Heart right ventricle (tissue), 16 donors: Measurements from ENCODE around the gene SMIM23. TPM values are rescaled to one million over a fixed set of nuclear protein-coding genes. Genes with fewer than 3 reads are reported as not detected.
A peak's percentile ranks its signal among the peaks of the same experiment; 100 is the strongest.

Source experiments
- ATAC-seq, 8 donors: fragments of 200-7000 bp; cut with Tn5 transposase; one replicate each; pipeline ENCODE4 v1.9.1; 2020; ENCODE audit warnings: mild to moderate bottlenecking in 8 of 8, moderate library complexity in 8 of 8, moderate number of reproducible peaks in 1 of 8
- DNase-seq, 2 donors: peaks; one replicate each; pipeline ENCODE4 v3.0.0-alpha.2; 2020
- H3K27ac ChIP-seq, 10 donors: fragments of 200-600 bp; sonication (generic) in 2 of 10; one replicate each; pipeline versions ENCODE4 v1.5.0 to v1.8.0; 2020 to 2022; ENCODE audit warnings: mild to moderate bottlenecking in 3 of 10
- H3K27me3 ChIP-seq, 7 donors: fragments of 200-600 bp; one replicate each; pipeline ENCODE4 v1.8.0; 2021 to 2022; ENCODE audit warnings: mild to moderate bottlenecking in 2 of 7
- H3K36me3 ChIP-seq, 9 donors: fragments of 200-600 bp; sonication (generic) in 1 of 9; one replicate each; pipeline versions ENCODE4 v1.5.0 to v1.8.0; 2020 to 2022; ENCODE audit warnings: mild to moderate bottlenecking in 2 of 9
- H3K4me1 ChIP-seq, 9 donors: fragments of 200-600 bp; sonication (generic) in 1 of 9; one replicate each; pipeline versions ENCODE4 v1.5.0 to v1.8.0; 2020 to 2022; ENCODE audit warnings: mild to moderate bottlenecking in 4 of 9
- H3K4me3 ChIP-seq, 10 donors: fragments of 200-600 bp; sonication (generic) in 2 of 10; one replicate each; pipeline versions ENCODE4 v1.5.0 to v1.8.0; 2020 to 2022; ENCODE audit warnings: mild to moderate bottlenecking in 7 of 10, moderate library complexity in 2 of 10
- H3K9me3 ChIP-seq, 11 donors: fragments of 200-600 bp in 10 of 11; sonication (generic) in 2 of 11; one replicate each; pipeline versions ENCODE4 v1.5.0 to v1.8.0; 2013 to 2022; ENCODE audit warnings: mild to moderate bottlenecking in 2 of 11, control low read depth in 1 of 11, moderate library complexity in 1 of 11
- CTCF ChIP-seq, 9 donors: fragments of 200-600 bp; sonication (generic) in 2 of 9; IDR thresholded peaks; one replicate each; pipeline versions ENCODE4 v1.5.0 to v1.8.0; 2021 to 2022; ENCODE audit warnings: antibody characterized with exemption in 9 of 9, mild to moderate bottlenecking in 5 of 9, moderate library complexity in 1 of 9
- WGBS, 2 donors: extraction: QIAGEN DNeasy Blood & Tissue Kit; methylation state at CpG; one replicate each; pipeline ENCODE4 v1.1.7; 2013; ENCODE audit warnings: inconsistent platforms in 1 of 2; 5-methylcytosine and 5-hydroxymethylcytosine counted together
- intact Hi-C, 10 donors: fragments of 100-400 bp; cut with DNase I; formaldehyde crosslinking; loops; one replicate each; pipeline versions ENCODE4 v1.11.1 to v1.14.2; 2022
- polyA plus RNA-seq, 2 donors: library from polyadenylated mRNA; stranded (reverse); fragments of 200-250 nt; gene quantifications; one replicate each; pipeline ENCODE4 v1.2.3, GENCODE V29; 2013
- total RNA-seq, 10 donors: library from RNA; stranded (reverse); fragmentation: NEBNext Ultra II Directional in 3 of 10; extraction: Animal tissue kit (Norgen Biotek cat#: 25700) in 3 of 10; gene quantifications; one replicate each; pipeline versions ENCODE4 v1.2.1 to v1.2.4, GENCODE V29; 2021 to 2023
- donor health status: Arrhythmogenic right ventricular cardiomyopathy.
- donor health status: ischemic (EF 13 %, LVEDD 7.1; RV severe dilation, severe dysfunction).
- donor health status: healthy with polysubstance abuse.
- donor health status: DM: no; HTN: yes; CAD: no.
- donor health status: DM: no; HTN: no; CAD: no.
- donor health status: ischemic (EF 25% LVEDD 6.9; RV normal size, moderate dysfunction).
- donor health status: ischemic (EF 25% LVEDD 5.7; RV mildly dilated, moderate dysfunction).
- donor health status: healthy.
- donor health status: DM: yes; HTN: yes; CAD: no.
- donor health status: Ischemic cardiomyopathy.
- donor health status: ischemic (EF 35%, LVEDD 5.7; RV mildly dilated, moderate dysfunction).
- donor health status: nonischemic (EF 11% LVEDD 7.7; RV severe dilation, severe dysfunction).
- donor health status: DM: yes; HTN: yes; CAD: no.
- donor health status: PGD.
- donor health status: ischemic (EF 29% LVEDD 5.4; RV normal size, mild dysfunction).
- donor health status: nonischemic (EF 23%, LVEDD 6.1; RV moderate dilation, normal function).

Gene SMIM23
- total and polyA plus RNA-seq, 12 donors = not detected

DNA sequence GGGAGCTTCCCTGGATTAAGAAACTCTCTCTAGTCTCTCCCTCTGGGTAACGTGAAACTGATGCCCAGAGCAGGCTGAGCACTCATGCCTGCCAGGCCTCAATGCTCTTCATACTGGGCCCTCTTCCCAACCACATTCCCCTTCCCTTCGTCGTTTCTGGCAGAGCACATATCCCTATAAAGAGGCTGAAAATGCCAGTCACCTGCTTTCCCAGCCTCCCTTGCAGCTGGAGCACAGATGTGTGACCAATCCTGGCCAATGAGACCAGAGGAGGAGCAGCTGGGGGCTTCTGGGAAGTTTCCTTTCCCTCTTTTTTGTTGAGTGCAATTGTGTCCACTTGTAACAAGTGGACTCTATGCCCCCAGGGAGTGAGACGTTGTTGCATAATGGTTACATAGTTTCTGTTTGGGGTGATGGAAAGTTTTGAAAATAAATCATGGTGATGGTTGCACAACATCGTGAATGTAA lies 30.2 kb upstream of the SMIM23 start:
- Histone ChIP-seq H3K9me3 (peaks cover 0 to 12% (median 0%) of the 10 kb centered on the region in 11 donors), H3K4me3 (no peak overlapping the region), H3K36me3 (no peaks in the 10 kb centered on the region), H3K4me1 (peaks cover 0 to 18% (median 4%) of the 10 kb centered on the region in 9 donors), H3K27ac (peak overlapping the region in 1 of 10 donors; percentile 27), H3K27me3 (no peaks in the 10 kb centered on the region)
- ATAC-seq (peak in 7 of 8 donors; percentile 41 to 82 (median 60)), DNase-seq (no peak)
- TF ChIP-seq CTCF (IDR thresholded peaks at IDR 0.05) = no peak
- intact Hi-C loops = loop anchor here in 1 of 10 donors (10.0 kb wide), 1 partner anchor 89 kb away; no protein-coding TSS in a partner anchor
- 57 to 63% methylated on average over 5 of the region's 5 CpGs for WGBS, 2 donors

- no peak for DNase-seq
- Histone ChIP-seq H3K4me1 (peaks cover 0 to 7% (median 0%) of the 10 kb centered on the region in 9 donors), H3K36me3 (no peaks in the 10 kb centered on the region), H3K27me3 (no peaks in the 10 kb centered on the region), H3K9me3 (peaks cover 0 to 16% (median 0%) of the 10 kb centered on the region in 11 donors), H3K4me3 (no peak overlapping the region), H3K27ac (no peak overlapping the region)
- no peak for ATAC-seq
- WGBS, 2 donors = 79 to 80% methylated on average over 4 of the region's 4 CpGs
- intact Hi-C loops = loop anchor here in 1 of 10 donors (10.0 kb wide), 1 partner anchor 87 kb away; no protein-coding TSS in a partner anchor
- TF ChIP-seq CTCF (IDR thresholded peaks at IDR 0.05) = no peak
Measured at GRCh38 chr5:171757853-171758535, 27.6 kb upstream of the SMIM23 start.

DNA sequence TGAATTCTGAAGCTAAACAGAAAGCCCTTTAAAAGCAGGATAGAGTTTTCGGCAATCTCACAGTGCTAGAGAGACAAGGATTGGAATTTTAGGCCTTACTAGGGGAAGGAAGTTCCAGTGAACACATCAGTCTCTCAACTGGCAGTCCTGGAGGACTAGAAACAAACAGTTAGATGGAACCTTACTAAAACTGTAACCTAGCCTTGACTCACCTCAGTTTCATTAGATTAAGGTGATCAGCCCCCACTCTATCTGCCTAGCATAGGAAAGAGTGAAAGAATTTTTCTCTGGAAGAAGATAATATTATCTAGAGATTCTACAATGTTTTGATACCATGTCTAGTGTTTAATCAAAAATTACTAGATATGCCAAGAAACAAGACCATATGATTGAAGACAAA lies 25.8 kb upstream of the SMIM23 start:
- intact Hi-C loops = loop anchor here in 1 of 10 donors (10.0 kb wide), 1 partner anchor 85 kb away; no protein-coding TSS in a partner anchor
- TF ChIP-seq CTCF (IDR thresholded peaks at IDR 0.05) = no peak
- Histone ChIP-seq H3K4me3 (no peak overlapping the region), H3K27ac (peak overlapping the region in 2 of 10 donors; percentile 16 to 18), H3K4me1 (peaks cover 0 to 7% (median 0%) of the 10 kb centered on the region in 9 donors), H3K27me3 (peaks cover 0 to 1% (median 0%) of the 10 kb centered on the region in 7 donors), H3K36me3 (no peaks in the 10 kb centered on the region), H3K9me3 (peaks cover 0 to 16% (median 0%) of the 10 kb centered on the region in 11 donors)
- 62 to 71% methylated on average over 1 of the region's 1 CpG for WGBS, 2 donors
- no peak for DNase-seq
- no peak for ATAC-seq

- ATAC-seq = no peak
- H3K9me3 ChIP-seq = peaks cover 0 to 22% (median 6%) of the 10 kb centered on the region in 11 donors
- H3K4me3 ChIP-seq = no peak overlapping the region
- H3K27me3 ChIP-seq = peaks cover 0 to 2% (median 0%) of the 10 kb centered on the region in 7 donors
- 92 to 94% methylated on average over 11 of the region's 11 CpGs for WGBS, 2 donors
- no peaks in the 10 kb centered on the region for H3K36me3 ChIP-seq
- intact Hi-C loops = no loop called here
- no peak for TF ChIP-seq CTCF (IDR thresholded peaks at IDR 0.05)
- H3K27ac ChIP-seq = no peak overlapping the region
- DNase-seq = no peak
- H3K4me1 ChIP-seq = no peaks in the 10 kb centered on the region
Measured at GRCh38 chr5:171762021-171762608, 23.5 kb upstream of the SMIM23 start.
